ENCODE measurements around the gene CENPB.

CENPB gene

DNA sequence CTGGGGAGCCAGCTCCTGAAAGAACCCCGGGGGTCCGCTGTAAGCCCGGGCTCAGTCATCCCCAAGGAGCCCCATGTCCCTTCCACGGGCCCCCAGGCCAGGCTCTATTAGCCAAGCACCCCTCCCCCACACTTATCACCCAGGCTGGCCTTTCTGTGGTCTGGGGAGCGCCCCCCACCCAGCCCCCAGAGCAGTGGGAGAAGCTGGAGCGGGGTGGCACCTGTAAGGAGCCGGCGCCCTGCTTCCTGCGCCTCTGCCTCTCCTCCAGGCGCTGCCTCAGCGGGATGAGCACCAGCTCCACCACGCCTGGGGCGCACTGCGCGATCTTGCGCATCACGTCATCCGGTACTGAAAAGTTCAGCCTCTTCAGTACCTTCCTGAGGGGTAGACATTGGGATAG lies 7.6 kb downstream of the CENPB start:
- DNase-seq (ENCODE audit: extremely low read depth, insufficient read length) = no peak
- H3K27me3 ChIP-seq (replicated peaks; ENCODE audit: control insufficient read depth, insufficient read depth, low read length) = peaks cover 1% of the 10 kb centered on the region
- TF ChIP-seq, protein P1, sequence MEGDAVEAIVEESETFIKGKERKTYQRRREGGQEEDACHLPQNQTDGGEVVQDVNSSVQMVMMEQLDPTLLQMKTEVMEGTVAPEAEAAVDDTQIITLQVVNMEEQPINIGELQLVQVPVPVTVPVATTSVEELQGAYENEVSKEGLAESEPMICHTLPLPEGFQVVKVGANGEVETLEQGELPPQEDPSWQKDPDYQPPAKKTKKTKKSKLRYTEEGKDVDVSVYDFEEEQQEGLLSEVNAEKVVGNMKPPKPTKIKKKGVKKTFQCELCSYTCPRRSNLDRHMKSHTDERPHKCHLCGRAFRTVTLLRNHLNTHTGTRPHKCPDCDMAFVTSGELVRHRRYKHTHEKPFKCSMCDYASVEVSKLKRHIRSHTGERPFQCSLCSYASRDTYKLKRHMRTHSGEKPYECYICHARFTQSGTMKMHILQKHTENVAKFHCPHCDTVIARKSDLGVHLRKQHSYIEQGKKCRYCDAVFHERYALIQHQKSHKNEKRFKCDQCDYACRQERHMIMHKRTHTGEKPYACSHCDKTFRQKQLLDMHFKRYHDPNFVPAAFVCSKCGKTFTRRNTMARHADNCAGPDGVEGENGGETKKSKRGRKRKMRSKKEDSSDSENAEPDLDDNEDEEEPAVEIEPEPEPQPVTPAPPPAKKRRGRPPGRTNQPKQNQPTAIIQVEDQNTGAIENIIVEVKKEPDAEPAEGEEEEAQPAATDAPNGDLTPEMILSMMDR (IDR thresholded peaks at IDR 0.05; ENCODE audit: insufficient read depth, low read length, poor library complexity, severe bottlenecking) = no peak
- H3K36me3 ChIP-seq (ENCODE audit: control insufficient read depth, insufficient read depth, low read length) = peaks cover 2% of the 10 kb centered on the region; the same call in 1 of the 2 replicates
- H3K4me3 ChIP-seq (replicated peaks; ENCODE audit: low read depth, low read length) = no peak overlapping the region

GRCh38 chr20:3777716-3778629 lies 8.6 kb downstream of the CENPB start:
- no peaks in the 10 kb centered on the region for H3K36me3 ChIP-seq (ENCODE audit: control insufficient read depth, insufficient read depth, low read length)
- TF ChIP-seq, protein P1 (IDR thresholded peaks at IDR 0.05; ENCODE audit: insufficient read depth, low read length, poor library complexity, severe bottlenecking) = no peak
- H3K4me3 ChIP-seq (replicated peaks; ENCODE audit: low read depth, low read length) = peak overlapping the region; percentile 23
- DNase-seq (ENCODE audit: extremely low read depth, insufficient read length) = no peak
- peaks cover 1% of the 10 kb centered on the region for H3K27me3 ChIP-seq (replicated peaks; ENCODE audit: control insufficient read depth, insufficient read depth, low read length)

DNA sequence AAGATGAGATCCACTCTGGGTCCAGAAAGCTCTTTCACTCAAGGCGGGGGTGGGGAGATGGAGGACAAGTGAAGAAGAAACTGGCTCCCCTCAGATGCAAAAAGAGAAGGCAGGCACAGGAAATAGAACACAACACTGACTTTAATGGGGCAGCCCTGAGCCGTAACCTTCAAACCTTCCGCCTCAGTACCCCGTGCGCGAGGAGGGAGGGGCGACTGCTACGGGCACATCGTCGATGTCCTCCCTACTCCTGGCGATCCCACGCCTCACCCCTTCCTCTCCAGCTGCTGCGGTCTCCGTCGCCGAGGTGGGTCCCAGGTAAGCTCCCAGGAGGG lies 9.2 kb downstream of the CENPB start:
- H3K27me3 ChIP-seq (replicated peaks; ENCODE audit: control insufficient read depth, insufficient read depth, low read length) = peaks cover 1% of the 10 kb centered on the region
- peak overlapping the region; percentile 23 for H3K4me3 ChIP-seq (replicated peaks; ENCODE audit: low read depth, low read length)
- H3K36me3 ChIP-seq (ENCODE audit: control insufficient read depth, insufficient read depth, low read length) = no peaks in the 10 kb centered on the region
- TF ChIP-seq, protein P1 (IDR thresholded peaks at IDR 0.05; ENCODE audit: insufficient read depth, low read length, poor library complexity, severe bottlenecking) = no peak
- no peak for DNase-seq (ENCODE audit: extremely low read depth, insufficient read length)

- no peak overlapping the region for H3K4me3 ChIP-seq (replicated peaks; ENCODE audit: low read depth, low read length)
- peaks cover 1% of the 10 kb centered on the region for H3K27me3 ChIP-seq (replicated peaks; ENCODE audit: control insufficient read depth, insufficient read depth, low read length)
- H3K36me3 ChIP-seq (ENCODE audit: control insufficient read depth, insufficient read depth, low read length) = no peaks in the 10 kb centered on the region
- no peak for DNase-seq (ENCODE audit: extremely low read depth, insufficient read length)
- TF ChIP-seq, protein P1 (IDR thresholded peaks at IDR 0.05; ENCODE audit: insufficient read depth, low read length, poor library complexity, severe bottlenecking) = no peak
Observed at GRCh38 chr20:3775457-3776108, 11.0 kb downstream of the CENPB start.

GRCh38 chr20:3771552-3772058 lies 14.9 kb downstream of the CENPB start:
- no peak overlapping the region for H3K4me3 ChIP-seq (replicated peaks; ENCODE audit: low read depth, low read length)
- TF ChIP-seq, protein P1 (IDR thresholded peaks at IDR 0.05; ENCODE audit: insufficient read depth, low read length, poor library complexity, severe bottlenecking) = no peak
- H3K27me3 ChIP-seq (replicated peaks; ENCODE audit: control insufficient read depth, insufficient read depth, low read length) = no peaks in the 10 kb centered on the region
- H3K36me3 ChIP-seq (ENCODE audit: control insufficient read depth, insufficient read depth, low read length) = no peaks in the 10 kb centered on the region
- no peak for DNase-seq (ENCODE audit: extremely low read depth, insufficient read length)

Data from GM06990 (cell line).